Fibroblast of mammary gland (primary cell): ENCODE results near the gene SLC37A1.
A peak's percentile ranks its signal among the peaks of the same experiment; 100 is the strongest.

Source experiments
- DNase-seq: peaks from one replicate; pipeline ENCODE4 v3.0.0-alpha.2; 2010; ENCODE audit warnings: low read depth
- H3K4me3 ChIP-seq: 2 replicates; pipeline ENCODE4 v1.5.1; 2011; ENCODE audit warnings: low read depth, mild to moderate bottlenecking, low read length, moderate library complexity; ENCODE audit not compliant: control insufficient read depth
- TF ChIP-seq, protein P1 (sequence below): conservative IDR thresholded peaks from 2 replicates; pipeline ENCODE4 v1.5.1; 2011; ENCODE audit warnings: low read depth, low read length, inconsistent platforms; ENCODE audit not compliant: control insufficient read depth, insufficient read depth

The SLC37A1 gene

GRCh38 chr21:42618707-42619102 is 105.1 kb downstream of the SLC37A1 start:
- DNase-seq, result no peak
- TF ChIP-seq, protein P1, sequence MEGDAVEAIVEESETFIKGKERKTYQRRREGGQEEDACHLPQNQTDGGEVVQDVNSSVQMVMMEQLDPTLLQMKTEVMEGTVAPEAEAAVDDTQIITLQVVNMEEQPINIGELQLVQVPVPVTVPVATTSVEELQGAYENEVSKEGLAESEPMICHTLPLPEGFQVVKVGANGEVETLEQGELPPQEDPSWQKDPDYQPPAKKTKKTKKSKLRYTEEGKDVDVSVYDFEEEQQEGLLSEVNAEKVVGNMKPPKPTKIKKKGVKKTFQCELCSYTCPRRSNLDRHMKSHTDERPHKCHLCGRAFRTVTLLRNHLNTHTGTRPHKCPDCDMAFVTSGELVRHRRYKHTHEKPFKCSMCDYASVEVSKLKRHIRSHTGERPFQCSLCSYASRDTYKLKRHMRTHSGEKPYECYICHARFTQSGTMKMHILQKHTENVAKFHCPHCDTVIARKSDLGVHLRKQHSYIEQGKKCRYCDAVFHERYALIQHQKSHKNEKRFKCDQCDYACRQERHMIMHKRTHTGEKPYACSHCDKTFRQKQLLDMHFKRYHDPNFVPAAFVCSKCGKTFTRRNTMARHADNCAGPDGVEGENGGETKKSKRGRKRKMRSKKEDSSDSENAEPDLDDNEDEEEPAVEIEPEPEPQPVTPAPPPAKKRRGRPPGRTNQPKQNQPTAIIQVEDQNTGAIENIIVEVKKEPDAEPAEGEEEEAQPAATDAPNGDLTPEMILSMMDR, result no peak
- H3K4me3 ChIP-seq, result no peak overlapping the region

- TF ChIP-seq, protein P1, result no peak
- no peak overlapping the region for H3K4me3 ChIP-seq
- no peak for DNase-seq
Observed at GRCh38 chr21:42619166-42619565, 105.5 kb downstream of the SLC37A1 start.

- H3K4me3 ChIP-seq, result no peak overlapping the region
- DNase-seq, result no peak
- TF ChIP-seq, protein P1, result no peak
Observed at GRCh38 chr21:42619841-42620240, 106.2 kb downstream of the SLC37A1 start.

DNA sequence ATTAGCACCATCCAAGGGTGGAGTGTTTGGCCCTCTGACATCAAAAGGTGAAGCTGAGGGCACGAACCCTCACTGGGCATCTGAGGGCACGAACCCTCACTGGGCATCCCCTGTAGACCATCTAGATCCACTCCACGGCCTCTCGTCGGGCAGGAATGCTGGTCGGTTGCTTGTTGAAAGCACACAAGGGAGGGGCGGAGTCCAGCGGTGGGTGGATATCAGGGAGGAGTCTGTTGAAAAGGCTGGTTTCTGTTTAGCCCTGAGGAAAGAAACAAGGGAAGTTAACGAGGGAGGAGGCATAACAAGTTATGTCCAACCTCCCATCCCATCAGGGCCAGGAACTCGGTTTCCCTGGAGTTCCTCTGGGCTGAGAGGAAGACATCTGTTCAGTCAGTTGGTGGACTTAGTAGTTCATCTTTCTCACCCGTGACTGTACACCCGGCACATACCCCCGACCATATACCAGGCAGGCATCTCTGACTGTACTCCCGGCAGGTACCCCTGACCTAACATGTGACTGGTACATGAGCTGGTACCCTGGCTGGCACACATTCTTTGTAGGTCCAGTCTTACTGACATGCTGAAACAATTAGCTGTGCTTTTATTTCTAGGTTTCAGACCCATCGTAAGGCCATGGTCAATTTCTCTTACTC is 107.6 kb downstream of the SLC37A1 start:
- TF ChIP-seq, protein P1, result no peak
- H3K4me3 ChIP-seq, result no peak overlapping the region
- peak; percentile 49 for DNase-seq

DNA sequence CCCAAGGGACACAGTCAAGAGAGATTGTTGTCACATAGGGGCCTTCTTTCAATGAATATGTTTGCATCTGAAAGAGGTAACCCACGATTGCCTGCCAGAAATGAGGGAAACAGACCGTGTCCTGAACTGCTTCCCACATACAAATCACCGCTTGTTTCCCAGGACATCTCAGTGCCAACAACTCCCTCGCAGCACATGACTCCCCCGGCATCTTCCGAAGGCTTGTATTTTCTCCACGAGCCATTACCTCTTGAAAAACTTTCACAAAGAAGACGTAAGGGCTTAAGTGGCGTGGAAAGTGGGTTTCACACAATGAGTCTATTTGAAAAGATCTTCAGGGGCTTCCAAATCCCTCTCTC is 108.1 kb downstream of the SLC37A1 start:
- no peak overlapping the region for H3K4me3 ChIP-seq
- DNase-seq, result no peak
- TF ChIP-seq, protein P1, result no peak

- TF ChIP-seq, protein P1, result no peak
- H3K4me3 ChIP-seq, result no peak overlapping the region
- DNase-seq, result no peak
Observed at GRCh38 chr21:42622284-42622683, 108.6 kb downstream of the SLC37A1 start.

GRCh38 chr21:42623694-42624093 is 110.0 kb downstream of the SLC37A1 start:
- no peak for DNase-seq
- TF ChIP-seq, protein P1, result no peak

More at GRCh38 chr21:42623694-42624093, 110.0 kb downstream of the SLC37A1 start:
- no peak overlapping the region for H3K4me3 ChIP-seq
